Activated naive CD4-positive, alpha-beta T cell treated with Interleukin-2 at 50 U/mL for 16 hours (primary cell): Measurements from ENCODE around the gene PNMA8A.

Source experiments
- DNase-seq: peaks from one replicate; pipeline ENCODE4 v3.0.0-alpha.2; 2020

PNMA8A gene

DNA sequence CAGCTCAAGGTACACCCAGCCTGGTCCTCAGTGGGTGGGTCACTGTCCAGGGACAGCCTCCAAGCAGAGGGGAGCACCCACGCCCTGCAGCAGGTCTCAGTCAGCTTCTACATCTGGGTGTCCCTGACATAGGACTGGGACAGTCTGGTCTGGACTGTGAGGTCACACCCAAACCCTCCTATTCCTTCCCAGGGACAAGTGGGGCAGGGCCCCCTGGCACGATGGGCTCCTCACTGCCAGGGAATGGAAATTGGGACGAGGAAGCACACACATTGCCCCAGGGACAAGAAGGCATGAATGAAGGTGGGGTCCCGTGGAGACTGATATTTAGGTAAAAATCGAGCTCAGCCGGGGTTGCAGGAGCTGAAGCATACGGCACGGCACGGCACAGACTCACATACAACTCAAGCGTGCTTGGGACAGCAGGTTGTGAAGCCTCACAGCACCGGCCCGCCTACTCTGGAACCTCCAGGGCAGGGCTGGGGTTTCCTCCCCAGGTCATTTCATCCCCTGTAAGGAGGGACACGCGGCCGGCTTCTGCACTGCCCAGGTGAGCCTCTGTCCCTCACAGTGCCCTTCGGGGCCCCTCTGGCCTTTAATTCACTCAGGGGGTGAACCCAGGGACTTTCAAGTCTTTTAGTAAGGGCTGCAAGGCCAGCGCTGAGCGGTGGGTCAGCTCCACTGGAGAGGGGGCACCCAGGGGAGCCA, 20.8 kb upstream of the PNMA8A start:
- DNase-seq, result no peak

- no peak for DNase-seq
These were observed 19.4 kb upstream of the PNMA8A start for GRCh38 chr19:46490774-46491173.

DNA sequence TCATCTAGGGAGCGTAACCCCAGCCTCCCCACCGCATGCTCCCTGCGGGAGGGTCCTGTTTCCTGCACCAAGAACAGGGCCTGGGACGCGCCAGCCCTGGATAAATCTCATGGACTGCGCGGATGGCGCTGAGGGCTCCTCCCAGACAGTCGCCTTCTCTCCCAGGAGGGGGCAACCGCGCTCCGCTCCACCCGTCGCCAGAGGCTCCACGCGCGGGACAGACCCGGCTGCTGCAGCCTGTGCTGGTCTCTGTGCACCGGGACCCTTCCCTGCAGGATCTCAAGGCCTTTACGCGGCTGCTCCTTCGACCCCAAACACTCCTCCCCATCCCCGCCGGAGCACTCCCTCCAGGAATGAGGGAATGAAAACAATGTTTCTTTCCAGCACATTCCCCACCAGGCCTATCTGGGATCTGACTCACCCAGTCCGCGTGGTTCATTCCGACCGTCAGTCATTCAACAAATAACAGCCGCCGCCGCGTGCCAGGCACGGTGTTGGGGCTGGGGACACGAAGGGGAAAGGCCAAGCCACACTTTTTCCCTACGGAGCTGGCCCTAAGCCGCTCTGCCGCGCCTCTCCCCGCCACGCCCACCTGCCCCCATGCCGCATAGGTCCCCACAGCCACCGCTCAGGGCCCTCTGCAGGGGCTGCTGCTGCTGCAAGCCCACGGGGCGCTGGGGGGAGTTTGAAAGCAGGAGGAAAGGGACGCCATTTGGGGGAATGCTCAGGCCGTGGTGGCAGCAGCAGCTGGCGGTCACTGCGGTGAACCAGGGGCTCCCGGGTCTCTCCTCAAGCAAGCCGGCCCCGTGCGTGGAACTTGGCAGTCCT, 18.3 kb upstream of the PNMA8A start:
- DNase-seq, result no peak

GRCh38 chr19:46488551-46488950, 17.2 kb upstream of the PNMA8A start:
- DNase-seq, result no peak

- DNase-seq, result peak; percentile 82
These were observed 16.6 kb upstream of the PNMA8A start for GRCh38 chr19:46487802-46488445.

DNA sequence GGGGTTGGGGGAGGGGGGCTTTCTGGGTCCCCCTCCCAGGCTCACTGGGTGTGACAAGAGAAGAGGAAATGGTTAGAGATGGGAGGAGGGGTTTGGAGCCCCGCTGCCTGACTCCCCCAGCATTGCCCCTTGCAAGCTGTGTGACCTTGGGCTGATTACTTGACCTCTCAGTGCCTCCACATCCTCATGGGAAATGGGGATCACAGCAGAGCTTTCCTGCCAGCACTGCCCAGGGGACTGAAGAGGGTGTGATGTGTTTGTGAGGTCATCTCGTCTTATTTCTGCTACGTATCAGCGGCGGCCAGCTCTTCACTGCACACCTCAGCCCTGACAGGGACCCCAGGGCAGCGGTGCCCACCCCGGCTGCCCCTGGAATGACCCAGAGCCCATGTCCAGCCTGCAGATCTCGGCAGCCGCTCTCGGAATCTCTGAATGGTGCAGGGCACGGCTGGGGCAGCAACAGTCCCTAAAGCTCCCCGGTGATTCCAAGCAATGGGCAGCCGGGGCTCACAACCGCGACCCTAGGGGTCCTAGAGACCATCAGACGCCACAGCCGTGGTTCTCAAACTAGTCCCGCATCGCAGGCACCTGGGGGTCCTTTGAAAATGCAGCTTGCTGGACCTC, 15.9 kb upstream of the PNMA8A start:
- no peak for DNase-seq

GRCh38 chr19:46486358-46486757, 15.0 kb upstream of the PNMA8A start:
- DNase-seq, result no peak

DNA sequence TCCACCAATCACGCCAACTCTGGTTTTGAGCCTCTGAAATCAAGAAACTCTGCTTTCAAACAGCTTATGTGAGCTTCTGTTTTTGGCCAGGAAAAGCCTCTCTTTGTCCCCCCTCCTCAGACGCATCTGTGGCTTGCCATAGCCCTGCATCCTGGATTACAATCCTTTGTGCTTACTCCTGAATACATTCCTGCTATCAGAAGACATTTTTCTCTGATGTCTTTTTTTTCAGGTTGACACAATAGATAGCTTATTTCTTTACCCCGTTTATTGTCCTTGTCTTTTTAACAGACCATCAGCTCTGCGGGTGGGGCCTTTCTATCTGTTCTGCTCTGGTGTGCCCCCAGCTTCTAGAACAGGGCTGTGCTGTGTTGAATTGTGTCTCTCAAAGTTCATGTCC, 13.3 kb upstream of the PNMA8A start:
- DNase-seq, result no peak

GRCh38 chr19:46482631-46483030, 11.3 kb upstream of the PNMA8A start:
- DNase-seq, result no peak

DNA sequence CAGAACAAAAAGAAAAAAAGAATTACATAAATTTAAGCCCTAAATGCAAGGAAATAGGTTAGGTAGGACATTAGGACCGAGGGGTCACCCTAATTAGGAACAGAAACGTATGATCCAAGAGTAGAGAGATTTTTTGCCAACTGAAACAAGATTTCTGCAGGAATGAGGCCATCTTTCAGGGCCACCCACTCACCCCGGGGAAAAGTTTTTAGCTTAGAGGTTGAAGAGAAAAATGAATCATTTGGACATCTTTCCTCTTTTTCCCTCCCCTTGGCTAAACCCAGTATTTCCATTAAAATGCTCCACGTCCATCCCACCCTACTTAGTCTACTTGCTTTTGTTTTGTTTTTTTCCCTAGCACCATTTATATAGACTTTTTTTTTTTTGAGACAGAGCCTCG, 10.6 kb upstream of the PNMA8A start:
- no peak for DNase-seq

- DNase-seq, result no peak
These were observed 10.0 kb upstream of the PNMA8A start for GRCh38 chr19:46481223-46481848.

DNA sequence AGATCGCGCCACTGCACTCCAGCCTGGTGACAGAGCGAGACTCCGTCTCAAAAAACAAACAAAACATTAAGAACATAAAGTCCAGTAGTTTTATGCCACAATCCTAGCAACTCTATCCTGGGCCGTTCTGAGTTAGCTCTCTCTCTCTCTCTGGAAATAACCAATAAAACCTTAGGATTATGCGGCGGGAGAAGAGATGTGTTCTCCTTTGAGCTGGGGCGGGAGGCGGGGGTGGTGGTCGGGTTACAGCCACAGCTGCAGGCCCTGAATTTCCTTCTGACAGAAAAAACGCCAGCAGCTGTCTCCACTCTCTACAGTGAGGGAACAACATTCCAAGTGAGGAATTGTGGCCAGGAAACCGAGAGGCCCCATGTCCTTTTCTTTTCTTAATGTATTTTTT, 9.1 kb upstream of the PNMA8A start:
- no peak for DNase-seq

GRCh38 chr19:46478356-46478986, 7.1 kb upstream of the PNMA8A start:
- no peak for DNase-seq

DNA sequence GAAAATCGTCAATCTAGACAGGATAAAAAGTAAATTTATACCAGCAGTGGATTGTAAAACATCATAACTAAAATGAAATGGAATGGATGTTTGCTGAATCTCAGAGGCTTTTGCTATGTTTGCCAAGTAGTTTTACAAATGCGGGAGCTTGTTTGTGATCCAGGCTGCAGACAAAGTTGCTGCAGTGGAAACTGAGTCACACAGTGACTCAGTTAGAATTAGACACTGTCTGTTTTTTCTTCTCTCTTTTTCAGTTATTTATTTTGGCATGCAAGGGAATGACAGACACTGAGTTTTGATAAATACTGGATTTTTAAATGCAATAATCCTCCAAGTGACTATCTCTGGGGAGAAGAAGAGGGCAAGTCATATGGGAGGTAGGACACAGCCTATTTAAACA, 4.6 kb upstream of the PNMA8A start:
- DNase-seq, result no peak

DNA sequence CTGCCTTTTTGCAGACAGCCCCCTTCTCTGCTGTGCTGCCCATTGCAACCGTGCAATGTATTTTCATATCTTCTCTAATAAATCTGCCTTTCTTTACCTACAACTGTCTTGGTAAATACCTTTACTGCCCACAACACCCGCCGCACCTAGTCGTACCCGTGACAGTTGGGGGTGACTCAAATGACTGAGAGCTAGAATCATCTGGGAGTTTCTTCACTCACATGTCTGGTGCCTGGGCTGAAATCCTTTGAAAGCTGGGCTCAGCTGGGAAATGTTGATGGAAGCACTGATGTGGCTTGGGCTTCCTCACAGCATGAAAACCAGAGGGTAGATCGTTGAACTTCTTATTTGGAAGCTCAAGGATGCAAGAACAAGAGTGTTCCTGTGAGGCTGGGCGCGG, 2.8 kb upstream of the PNMA8A start:
- DNase-seq, result no peak

DNA sequence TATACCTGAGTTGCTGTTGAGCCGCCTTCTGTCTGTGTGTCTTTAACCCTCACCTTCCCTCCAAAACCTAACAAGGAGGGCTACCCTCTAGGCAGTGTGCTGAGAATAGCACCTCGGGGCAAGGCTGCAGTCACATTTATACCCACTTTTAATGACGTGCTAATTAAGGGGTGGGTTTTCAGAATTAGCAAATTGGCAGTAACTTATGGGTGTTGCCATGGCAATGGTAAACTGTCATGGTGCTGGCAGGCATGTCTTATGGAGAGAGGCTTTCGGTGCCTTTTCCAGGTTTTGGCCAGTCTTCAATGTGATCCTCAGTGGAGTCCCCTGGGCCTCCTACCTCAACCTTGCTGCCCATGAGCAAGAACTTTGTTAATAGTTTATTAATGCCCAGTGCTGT, 1.2 kb upstream of the PNMA8A start:
- DNase-seq, result no peak

DNA sequence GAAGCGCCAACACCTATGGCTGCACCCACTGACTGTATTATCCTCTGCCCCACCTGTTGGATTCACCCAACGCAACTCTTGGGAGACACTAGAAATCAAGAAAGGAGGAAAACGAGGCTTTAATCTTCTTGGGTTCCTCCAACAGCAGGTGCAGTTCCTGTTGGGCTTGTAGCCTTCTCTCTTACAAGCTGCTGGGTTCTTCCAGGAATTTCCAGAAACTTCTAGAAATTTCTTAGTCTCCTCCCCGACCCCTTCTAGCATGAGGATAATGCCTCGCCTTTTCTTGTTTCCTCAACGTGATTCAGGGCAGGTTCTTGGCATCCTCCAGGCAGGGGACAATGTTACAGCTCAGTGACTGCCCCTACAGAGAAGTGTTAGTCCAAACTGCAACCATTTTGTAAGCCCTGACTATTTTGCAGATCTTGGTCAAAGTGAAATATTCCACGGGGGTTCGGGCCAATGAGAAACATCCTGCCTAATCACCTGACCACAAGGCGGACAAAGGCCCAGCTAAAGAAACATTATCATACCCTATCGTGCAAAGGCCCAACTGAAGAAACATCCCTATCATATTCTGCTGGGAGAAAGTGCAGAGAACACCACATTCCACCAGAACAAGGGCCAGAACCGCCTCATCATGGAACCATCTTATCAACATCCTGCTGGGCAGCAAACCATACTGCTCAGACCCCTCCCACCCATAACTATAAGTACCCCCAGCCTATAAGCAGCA, 614 bp upstream of the PNMA8A start:
- DNase-seq, result no peak

GRCh38 chr19:46470376-46470775, 987 bp downstream of the PNMA8A start:
- DNase-seq, result no peak

DNA sequence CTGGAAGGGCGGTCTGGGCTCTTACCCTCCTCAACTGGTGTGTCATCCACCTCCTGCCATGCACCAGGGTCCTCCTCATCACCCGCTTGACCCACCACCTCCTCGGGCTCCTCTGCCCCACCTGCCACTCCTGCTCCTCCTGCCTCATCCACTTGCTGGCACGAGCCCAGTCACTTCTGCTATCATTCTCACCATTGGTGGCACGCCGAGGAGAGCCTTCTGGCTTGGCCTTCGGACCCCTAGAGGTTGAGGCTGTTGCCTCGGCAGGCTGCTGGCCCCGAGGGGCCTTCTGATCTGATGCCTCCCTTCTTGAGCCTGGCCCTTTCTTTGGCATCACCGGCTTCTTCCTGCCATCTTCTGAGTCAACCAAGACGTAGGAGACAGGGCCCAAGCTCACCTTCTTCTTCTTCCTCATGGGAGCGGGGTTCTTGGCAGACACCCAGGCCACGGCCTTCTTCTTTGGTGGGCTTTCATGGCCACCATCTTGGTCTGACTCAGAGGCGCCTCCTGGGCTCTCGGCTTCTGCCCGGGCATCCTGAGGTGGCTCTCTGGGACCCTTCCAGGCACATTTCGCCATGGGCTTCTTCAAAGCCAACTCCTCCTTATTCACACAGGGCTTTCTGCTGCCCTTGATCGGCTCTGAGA, 1.7 kb downstream of the PNMA8A start:
- DNase-seq, result no peak

GRCh38 chr19:46466536-46467196, 4.7 kb downstream of the PNMA8A start:
- DNase-seq, result peak; percentile 41

- DNase-seq, result no peak
These were observed 7.8 kb downstream of the PNMA8A start for GRCh38 chr19:46463516-46463915.
